Measurements from ENCODE around the gene WASL.

WASL gene

GRCh38 chr7:123789817-123790216, 41.0 kb upstream of the WASL start:
- Histone ChIP-seq H3F3A (ENCODE audit: insufficient read depth, low read length) (no peaks in the 10 kb centered on the region), H3K36me3 (ENCODE audit: insufficient read depth, low read length) (no peaks in the 10 kb centered on the region), H3K27ac (ENCODE audit: low read depth, low read length, poor library complexity, severe bottlenecking) (no peak overlapping the region), H3K9me2 (ENCODE audit: low read depth, low read length) (no peaks in the 10 kb centered on the region), H2AFZ (ENCODE audit: low read length) (no peak overlapping the region), H3K27me3 (ENCODE audit: insufficient read depth, low read length) (no peaks in the 10 kb centered on the region), H3K9ac (ENCODE audit: low read length) (no peak overlapping the region), H3K9me3 (ENCODE audit: low read length) (no peaks in the 10 kb centered on the region), H3K79me2 (ENCODE audit: insufficient read depth, low read length) (no peaks in the 10 kb centered on the region), H4K20me1 (ENCODE audit: insufficient read depth, low read length) (no peaks in the 10 kb centered on the region), H3K4me1 (ENCODE audit: insufficient read depth, low read length, severe bottlenecking) (no peaks in the 10 kb centered on the region), H3K4me3 (ENCODE audit: low read depth, low read length, poor library complexity, severe bottlenecking) (no peak overlapping the region), H3K4me2 (ENCODE audit: low read length) (no peak overlapping the region)
- no peak for TF ChIP-seq EZH2 (IDR thresholded peaks at IDR 0.05; ENCODE audit: borderline replicate concordance, low read length)
- no peak for TF ChIP-seq CTCF (IDR thresholded peaks at IDR 0.05; ENCODE audit: low read length)

- no peaks in the 10 kb centered on the region for H3K9me2 ChIP-seq (ENCODE audit: low read depth, low read length)
- H3K9ac ChIP-seq (ENCODE audit: low read length) = no peak overlapping the region
- H3K27me3 ChIP-seq (ENCODE audit: insufficient read depth, low read length) = no peaks in the 10 kb centered on the region
- TF ChIP-seq CTCF (IDR thresholded peaks at IDR 0.05; ENCODE audit: low read length) (no peak), EZH2 (IDR thresholded peaks at IDR 0.05; ENCODE audit: borderline replicate concordance, low read length) (no peak)
- H2AFZ ChIP-seq (ENCODE audit: low read length) = no peak overlapping the region
- no peak overlapping the region for H3K4me3 ChIP-seq (ENCODE audit: low read depth, low read length, poor library complexity, severe bottlenecking)
- H3K36me3 ChIP-seq (ENCODE audit: insufficient read depth, low read length) = no peaks in the 10 kb centered on the region
- H3K27ac ChIP-seq (ENCODE audit: low read depth, low read length, poor library complexity, severe bottlenecking) = no peak overlapping the region
- no peaks in the 10 kb centered on the region for H4K20me1 ChIP-seq (ENCODE audit: insufficient read depth, low read length)
- no peaks in the 10 kb centered on the region for H3K4me1 ChIP-seq (ENCODE audit: insufficient read depth, low read length, severe bottlenecking)
- H3K4me2 ChIP-seq (ENCODE audit: low read length) = no peak overlapping the region
- H3K79me2 ChIP-seq (ENCODE audit: insufficient read depth, low read length) = no peaks in the 10 kb centered on the region
- no peaks in the 10 kb centered on the region for H3F3A ChIP-seq (ENCODE audit: insufficient read depth, low read length)
- H3K9me3 ChIP-seq (ENCODE audit: low read length) = no peaks in the 10 kb centered on the region
Measured at GRCh38 chr7:123789206-123789784, 40.5 kb upstream of the WASL start.

- H3K9ac ChIP-seq (ENCODE audit: low read length) = no peak overlapping the region
Measured at GRCh38 chr7:123788584-123788983, 39.8 kb upstream of the WASL start.

More at GRCh38 chr7:123788584-123788983, 39.8 kb upstream of the WASL start:
- no peaks in the 10 kb centered on the region for H3F3A ChIP-seq (ENCODE audit: insufficient read depth, low read length)
- no peak overlapping the region for H2AFZ ChIP-seq (ENCODE audit: low read length)
- no peak overlapping the region for H3K4me2 ChIP-seq (ENCODE audit: low read length)
- no peaks in the 10 kb centered on the region for H3K79me2 ChIP-seq (ENCODE audit: insufficient read depth, low read length)
- H3K9me3 ChIP-seq (ENCODE audit: low read length) = no peaks in the 10 kb centered on the region
- no peaks in the 10 kb centered on the region for H3K9me2 ChIP-seq (ENCODE audit: low read depth, low read length)
- H4K20me1 ChIP-seq (ENCODE audit: insufficient read depth, low read length) = no peaks in the 10 kb centered on the region
- H3K27ac ChIP-seq (ENCODE audit: low read depth, low read length, poor library complexity, severe bottlenecking) = no peak overlapping the region
- H3K4me1 ChIP-seq (ENCODE audit: insufficient read depth, low read length, severe bottlenecking) = no peaks in the 10 kb centered on the region
- H3K27me3 ChIP-seq (ENCODE audit: insufficient read depth, low read length) = no peaks in the 10 kb centered on the region
- H3K4me3 ChIP-seq (ENCODE audit: low read depth, low read length, poor library complexity, severe bottlenecking) = no peak overlapping the region
- H3K36me3 ChIP-seq (ENCODE audit: insufficient read depth, low read length) = no peaks in the 10 kb centered on the region
- TF ChIP-seq CTCF (IDR thresholded peaks at IDR 0.05; ENCODE audit: low read length) = no peak
- TF ChIP-seq EZH2 (IDR thresholded peaks at IDR 0.05; ENCODE audit: borderline replicate concordance, low read length) = no peak
